Upper lobe of left lung (tissue), 6 donors: Measurements from ENCODE around the gene UNC13B. TPM values are rescaled to one million over a fixed set of nuclear protein-coding genes. Genes with fewer than 3 reads are reported as not detected.

Source experiments
- ATAC-seq, 2 donors: fragments of 200-7000 bp; cut with Tn5 transposase; one replicate each; pipeline ENCODE4 v1.9.1; 2022; ENCODE audit warnings: mild to moderate bottlenecking in 2 of 2, moderate library complexity in 2 of 2; ENCODE audit not compliant: low FRiP score in 2 of 2
- DNase-seq, 2 donors: peaks; one replicate each; pipeline ENCODE4 v3.0.0-alpha.2; 2019 to 2020
- H3K27ac ChIP-seq, 4 donors: fragments of 200-600 bp; sonication (generic); one replicate each; pipeline ENCODE4 v1.5.1; 2016 to 2019
- H3K27me3 ChIP-seq, 4 donors: fragments of 200-600 bp; sonication (generic); one replicate each; pipeline ENCODE4 v1.5.1; 2017 to 2019
- H3K36me3 ChIP-seq, 4 donors: fragments of 200-600 bp; sonication (generic); one replicate each; pipeline ENCODE4 v1.5.1; 2016 to 2019
- H3K4me1 ChIP-seq, 4 donors: fragments of 200-600 bp; sonication (generic); one replicate each; pipeline ENCODE4 v1.5.1; 2018 to 2019
- H3K4me3 ChIP-seq, 4 donors: fragments of 200-600 bp; sonication (generic); one replicate each; pipeline ENCODE4 v1.5.1; 2017 to 2019; ENCODE audit warnings: mild to moderate bottlenecking in 2 of 4, moderate library complexity in 1 of 4
- H3K9me3 ChIP-seq, 4 donors: fragments of 200-600 bp; sonication (generic); one replicate each; pipeline ENCODE4 v1.5.1; 2018 to 2019
- CTCF ChIP-seq, 6 experiments: fragments of 450-650 bp in 4 of 6; fragments of 200-600 bp in 2 of 6; sonication (generic) in 2 of 6; IDR thresholded peaks; one replicate each; pipeline ENCODE4 v1.5.1; 2016 to 2019; ENCODE audit warnings: antibody characterized with exemption in 6 of 6
- EP300 ChIP-seq, 4 donors: sonication (generic); formaldehyde crosslinking; IDR thresholded peaks; one replicate each; pipeline ENCODE4 v1.5.1; 2017; ENCODE audit warnings: antibody characterized with exemption in 4 of 4, control low read depth in 2 of 4
- POLR2A ChIP-seq, 4 donors: fragments of 450-650 bp; IDR thresholded peaks; one replicate each; pipeline ENCODE4 v1.5.1; 2016 to 2017; ENCODE audit warnings: antibody characterized with exemption in 4 of 4, mild to moderate bottlenecking in 2 of 4
- POLR2AphosphoS5 ChIP-seq, 2 donors: sonication (generic); formaldehyde crosslinking; IDR thresholded peaks; one replicate each; pipeline ENCODE4 v1.5.1; 2017; ENCODE audit warnings: antibody characterized with exemption in 2 of 2
- WGBS, 2 donors: methylation state at CpG; one replicate each; pipeline ENCODE4 v1.1.5; 2017 to 2018; 5-methylcytosine and 5-hydroxymethylcytosine counted together
- total RNA-seq, 6 donors: library from RNA; depleted of rRNA in 4 of 6; stranded (reverse); fragments of >200 nt in 4 of 6; gene quantifications; one replicate each; pipeline versions ENCODE4 v1.1.0 to v1.2.1, GENCODE V29; 2016 to 2021
- donor health status: DM: no; HTN: no; CAD: no; lungs with moderate emphysema.
- donor health status: DM: no; HTN: yes; CAD: no; lungs with severe emphysema.

Gene UNC13B
- total RNA-seq, 6 donors from 2014 or later, result 68.3 to 300 (median 151) TPM

- Histone ChIP-seq H3K27me3 (no peaks in the 10 kb centered on the region), H3K4me1 (peaks cover 3 to 36% (median 20%) of the 10 kb centered on the region in 4 donors), H3K9me3 (no peaks in the 10 kb centered on the region), H3K4me3 (no peak overlapping the region), H3K36me3 (peaks cover 0 to 23% (median 4%) of the 10 kb centered on the region in 4 donors), H3K27ac (no peak overlapping the region)
- ATAC-seq (no peak), DNase-seq (no peak)
- WGBS, 2 donors, result 73 to 77% methylated on average over 3 of the region's 3 CpGs
- no peak for TF ChIP-seq POLR2A (IDR thresholded peaks at IDR 0.05)
- TF ChIP-seq CTCF (IDR thresholded peaks at IDR 0.05), result no peak
- TF ChIP-seq EP300 (IDR thresholded peaks at IDR 0.05), result no peak
- TF ChIP-seq POLR2AphosphoS5 (IDR thresholded peaks at IDR 0.05), result no peak
Observed at GRCh38 chr9:35353731-35354365, 192.0 kb downstream of the UNC13B start.

- Histone ChIP-seq H3K27me3 (no peaks in the 10 kb centered on the region), H3K27ac (no peak overlapping the region), H3K9me3 (no peaks in the 10 kb centered on the region), H3K4me3 (no peak overlapping the region), H3K4me1 (peaks cover 0 to 16% (median 8%) of the 10 kb centered on the region in 4 donors), H3K36me3 (peaks cover 0 to 23% (median 4%) of the 10 kb centered on the region in 4 donors)
- WGBS, 2 donors, result 76 to 92% methylated on average over 1 of the region's 1 CpG
- DNase-seq (no peak), ATAC-seq (no peak)
- TF ChIP-seq POLR2A (IDR thresholded peaks at IDR 0.05) (no peak), EP300 (IDR thresholded peaks at IDR 0.05) (no peak), POLR2AphosphoS5 (IDR thresholded peaks at IDR 0.05) (no peak), CTCF (IDR thresholded peaks at IDR 0.05) (no peak)
Observed at GRCh38 chr9:35355939-35356338, 194.1 kb downstream of the UNC13B start.

- ATAC-seq (no peak), DNase-seq (no peak)
- H3K27ac ChIP-seq, result no peak overlapping the region
- no peak overlapping the region for H3K4me3 ChIP-seq
- H3K27me3 ChIP-seq, result no peaks in the 10 kb centered on the region
- H3K36me3 ChIP-seq, result peaks cover 0 to 15% (median 4%) of the 10 kb centered on the region in 4 donors
- H3K9me3 ChIP-seq, result no peaks in the 10 kb centered on the region
- WGBS, 2 donors, result 82 to 84% methylated on average over 2 of the region's 2 CpGs
- peaks cover 0 to 8% (median 4%) of the 10 kb centered on the region in 4 donors for H3K4me1 ChIP-seq
- no peak for TF ChIP-seq POLR2AphosphoS5 (IDR thresholded peaks at IDR 0.05)
- TF ChIP-seq POLR2A (IDR thresholded peaks at IDR 0.05), result no peak
- TF ChIP-seq CTCF (IDR thresholded peaks at IDR 0.05), result no peak
- no peak for TF ChIP-seq EP300 (IDR thresholded peaks at IDR 0.05)
Observed at GRCh38 chr9:35357116-35357515, 195.3 kb downstream of the UNC13B start.

GRCh38 chr9:35357826-35358225, 196.0 kb downstream of the UNC13B start:
- DNase-seq (no peak), ATAC-seq (no peak)
- Histone ChIP-seq H3K4me1 (peaks cover 0 to 8% (median 4%) of the 10 kb centered on the region in 4 donors), H3K4me3 (no peak overlapping the region), H3K27me3 (no peaks in the 10 kb centered on the region), H3K36me3 (peaks cover 0 to 9% (median 4%) of the 10 kb centered on the region in 4 donors), H3K9me3 (no peaks in the 10 kb centered on the region), H3K27ac (no peak overlapping the region)
- 89 to 92% methylated on average over 4 of the region's 4 CpGs for WGBS, 2 donors
- TF ChIP-seq POLR2AphosphoS5 (IDR thresholded peaks at IDR 0.05) (no peak), CTCF (IDR thresholded peaks at IDR 0.05) (no peak), POLR2A (IDR thresholded peaks at IDR 0.05) (no peak), EP300 (IDR thresholded peaks at IDR 0.05) (no peak)
